HCT116 (cell line): ENCODE data around the gene RCOR3. TPM values are rescaled to one million over a fixed set of nuclear protein-coding genes. Genes with fewer than 3 reads are reported as not detected.

Experiments
- ATAC-seq: fragments of 200-7000 bp; cut with Tn5 transposase; 2 replicates; pipeline ENCODE4 v1.9.1; 2020; ENCODE audit warnings: mild to moderate bottlenecking, moderate library complexity
- BruUV-seq: library from RNA; stranded (reverse); fragments of 400-500 nt; replicated peaks from 2 replicates; lab custom pipeline; 2021; lab: Mats Ljungman, UMichigan
- CTCF ChIA-PET: fragments of 300-600 bp; sonication (Branson Sonifier 250); formaldehyde crosslinking; loops from one replicate; lab custom pipeline; 2021; ENCODE audit warnings: antibody characterized with exemption; lab: Charles Lee
- POLR2A ChIA-PET: fragments of 300-600, 350-600 bp; sonication (Branson Sonifier 250); formaldehyde crosslinking; loops from one replicate; lab custom pipeline; 2021; ENCODE audit warnings: antibody characterized with exemption; lab: Charles Lee
- RAD21 ChIA-PET, 2 experiments: fragments of 300-600 bp; sonication (Branson Sonifier 250); formaldehyde crosslinking; loops; one replicate each; lab custom pipeline; 2023; ENCODE audit warnings: low total read pairs in 2 of 2; ENCODE audit not compliant: uncharacterized antibody in 2 of 2, unreplicated experiment in 2 of 2, low non-redundant PET in 1 of 2; lab: Charles Lee
- DNase-seq: peaks from one replicate; pipeline ENCODE4 v3.0.0-alpha.2; 2010; ENCODE audit warnings: low read depth, low spot score
- H2AFZ ChIP-seq: fragments of 200-600 bp; shearing (Covaris generic), sonication (generic); 2 replicates; pipeline ENCODE4 v1.6.1; 2017; ENCODE audit warnings: low read depth, mixed run types, mixed read lengths, antibody characterized with exemption, low read length; ENCODE audit not compliant: poor library complexity, severe bottlenecking
- H3K27ac ChIP-seq: 2 replicates; pipeline ENCODE4 v1.5.1; 2012; ENCODE audit warnings: low read depth, low read length
- H3K27me3 ChIP-seq: fragments of 200-600 bp; sonication (generic); 2 replicates; pipeline ENCODE4 v1.6.1; 2016; ENCODE audit warnings: mixed run types, low read length, mixed read lengths; ENCODE audit not compliant: insufficient read depth
- H3K36me3 ChIP-seq, 2 experiments: fragments of 200-500 bp in 1 of 2; fragments of 200-600 bp in 1 of 2; sonication (Bioruptor generic) in 1 of 2; sonication (generic) in 1 of 2; 2 replicates each; pipeline versions ENCODE4 v1.5.1 to v1.6.1; 2014 to 2016; ENCODE audit warnings: low read length in 2 of 2, inconsistent platforms in 1 of 2, mixed read lengths in 1 of 2, mixed run types in 1 of 2; ENCODE audit not compliant: insufficient read depth in 2 of 2, control insufficient read depth in 1 of 2
- H3K4me1 ChIP-seq, 2 experiments: fragments of 200-600 bp in 1 of 2; sonication (generic) in 1 of 2; 2 replicates each; pipeline versions ENCODE4 v1.5.1 to v1.6.1; 2012 to 2017; ENCODE audit warnings: low read length in 2 of 2, inconsistent platforms in 1 of 2, mild to moderate bottlenecking in 1 of 2, mixed read lengths in 1 of 2, mixed run types in 1 of 2, moderate library complexity in 1 of 2; ENCODE audit not compliant: insufficient read depth in 2 of 2, control insufficient read depth in 1 of 2
- H3K4me2 ChIP-seq: fragments of 200-600 bp; sonication (generic); 2 replicates; pipeline ENCODE4 v1.6.1; 2017; ENCODE audit warnings: mixed run types, low read length, mixed read lengths
- H3K4me3 ChIP-seq, 2 experiments: fragments of 200-600 bp in 1 of 2; sonication (generic) in 1 of 2; replicated peaks in 1 of 2; 2 replicates each; pipeline ENCODE4 v1.5.1; 2011 to 2016; ENCODE audit warnings: low read length in 2 of 2, control low read depth in 1 of 2, low read depth in 1 of 2, mild to moderate bottlenecking in 1 of 2, mixed read lengths in 1 of 2, mixed run types in 1 of 2
- H3K79me2 ChIP-seq: fragments of 200-600 bp; sonication (generic); 2 replicates; pipeline ENCODE4 v1.6.1; 2017; ENCODE audit warnings: mild to moderate bottlenecking, mixed run types, low read length, moderate library complexity, mixed read lengths; ENCODE audit not compliant: insufficient read depth
- H3K9ac ChIP-seq: fragments of 200-600 bp; sonication (generic); 2 replicates; pipeline ENCODE4 v1.6.1; 2016; ENCODE audit warnings: low read length, mixed read lengths
- H3K9me2 ChIP-seq: fragments of 200-600 bp; sonication (generic), shearing (Covaris generic); 2 replicates; pipeline ENCODE4 v1.6.1; 2017; ENCODE audit warnings: mixed run types, mild to moderate bottlenecking, moderate library complexity; ENCODE audit not compliant: insufficient read depth
- H3K9me3 ChIP-seq, 2 experiments: fragments of 200-500 bp in 1 of 2; fragments of 200-600 bp in 1 of 2; sonication (Bioruptor generic) in 1 of 2; sonication (generic) in 1 of 2; 2 replicates each; pipeline ENCODE4 v1.6.1; 2014 to 2017; ENCODE audit warnings: low read length in 2 of 2, mixed read lengths in 2 of 2, inconsistent platforms in 1 of 2, low read depth in 1 of 2, mild to moderate bottlenecking in 1 of 2, mixed run types in 1 of 2, moderate library complexity in 1 of 2; ENCODE audit not compliant: control insufficient read depth in 1 of 2, insufficient read depth in 1 of 2
- H4K20me1 ChIP-seq: fragments of 200-600 bp; sonication (generic), shearing (Covaris generic); 2 replicates; pipeline ENCODE4 v1.6.1; 2017; ENCODE audit warnings: mixed run types, mild to moderate bottlenecking, moderate library complexity; ENCODE audit not compliant: insufficient read depth
- CEBPB ChIP-seq: IDR thresholded peaks from 2 replicates; pipeline ENCODE4 v1.6.1; 2012; ENCODE audit warnings: low read depth
- EGR1 ChIP-seq: IDR thresholded peaks from 2 replicates; pipeline ENCODE4 v1.6.1; 2012; ENCODE audit warnings: low read depth
- EZH2 ChIP-seq: fragments of 200-600 bp; sonication (generic); IDR thresholded peaks from 2 replicates; pipeline ENCODE4 v1.6.1; 2017; ENCODE audit warnings: antibody characterized with exemption, mixed run types
- FOSL1 ChIP-seq: IDR thresholded peaks from 2 replicates; pipeline ENCODE4 v1.6.1; 2012; ENCODE audit warnings: low read depth
- RAD21 ChIP-seq: IDR thresholded peaks from 2 replicates; pipeline ENCODE4 v1.6.1; 2012; ENCODE audit warnings: low read depth, mild to moderate bottlenecking
- REST ChIP-seq: IDR thresholded peaks from 2 replicates; pipeline ENCODE4 v1.6.1; 2012; ENCODE audit warnings: low read depth
- SRF ChIP-seq: IDR thresholded peaks from 2 replicates; pipeline ENCODE4 v1.6.1; 2012; ENCODE audit warnings: low read depth
- YY1 ChIP-seq: IDR thresholded peaks from 2 replicates; pipeline ENCODE4 v1.6.1; 2011; ENCODE audit warnings: low read length, low read depth, moderate library complexity, mild to moderate bottlenecking; ENCODE audit not compliant: insufficient replicate concordance; ENCODE audit errors: extremely low read depth
- intact Hi-C: fragments of 100-400 bp; cut with micrococcal nuclease; formaldehyde crosslinking; loops from 2 replicates; pipeline ENCODE4 v1.10.0; 2022
- total RNA-seq: library from RNA; stranded (reverse); gene quantifications from one replicate; pipeline ENCODE4 v1.2.1, GENCODE V29; 2021; ENCODE audit not compliant: unreplicated experiment

The RCOR3 gene
- total RNA-seq, 1 experiment from 2014 or later, result 25.7 TPM

GRCh38 chr1:211285196-211285595, 26.0 kb downstream of the RCOR3 start:
- intact Hi-C loops, result no loop called here
- Histone ChIP-seq H3K9ac (no peak overlapping the region), H3K27me3 (no peaks in the 10 kb centered on the region), H3K4me1 (no peaks in the 10 kb centered on the region), H3K9me3 (no peaks in the 10 kb centered on the region), H3K9me2 (no peaks in the 10 kb centered on the region), H3K79me2 (no peaks in the 10 kb centered on the region), H3K4me3 (no peak overlapping the region), H2AFZ (no peak overlapping the region), H4K20me1 (no peaks in the 10 kb centered on the region), H3K27ac (no peak overlapping the region), H3K36me3 (peaks cover 9 to 25% of the 10 kb centered on the region in 2 experiments; a peak in 3 of 4 replicates), H3K4me2 (no peak overlapping the region)
- ChIA-PET POLR2A (no interaction called here), RAD21 (no interaction called here), CTCF (no interaction called here)
- BruUV-seq, result no TSS peak
- no peak for ATAC-seq
- TF ChIP-seq CEBPB, result no peak
- no peak for TF ChIP-seq SRF
- TF ChIP-seq RAD21, result no peak
- TF ChIP-seq EZH2, result no peak
- TF ChIP-seq REST, result no peak
- TF ChIP-seq FOSL1, result no peak
- TF ChIP-seq EGR1, result no peak
- TF ChIP-seq YY1, result no peak
- no peak for DNase-seq
